Skin of body (tissue), 3 donors: ENCODE results near the gene PANK1. TPM values are rescaled to one million over a fixed set of nuclear protein-coding genes. Genes with fewer than 3 reads are reported as not detected.

ENCODE experiments used
- DNase-seq: peaks from one replicate; lab custom pipeline; 2025; lab: John Stamatoyannopoulos, UW
- small RNA-seq: library from RNA; depleted of rRNA; stranded (forward); fragments of <200 nt; gene quantifications from one replicate; pipeline ENCODE3, GENCODE V24; 2014; ENCODE audit warnings: low replicate concordance
- total RNA-seq: library from RNA; depleted of rRNA; stranded (reverse); fragments of >200 nt; gene quantifications from one replicate; pipeline ENCODE4 v1.2.3, GENCODE V29; 2014

The PANK1 gene
- total RNA-seq, 1 donor from 2014 or later, result 17.3 TPM

DNA sequence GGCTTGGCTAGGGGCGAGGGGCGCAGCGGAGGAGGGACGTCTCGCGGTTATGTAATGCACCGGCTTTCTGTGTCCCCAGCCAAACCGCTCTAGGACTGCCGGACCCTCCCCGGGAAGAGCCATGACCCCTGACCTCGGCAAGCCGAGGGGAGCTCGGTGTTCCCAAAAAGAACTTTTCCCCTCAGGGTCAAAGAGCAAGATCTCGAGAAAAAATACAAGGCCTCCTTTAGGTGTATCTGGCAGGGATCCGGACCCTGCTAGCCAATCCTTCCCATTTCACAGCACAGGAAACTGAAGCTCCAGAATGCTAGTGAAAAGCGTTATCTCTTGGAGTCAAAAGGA, 109.1 kb downstream of the PANK1 start:
- no peak for DNase-seq

DNA sequence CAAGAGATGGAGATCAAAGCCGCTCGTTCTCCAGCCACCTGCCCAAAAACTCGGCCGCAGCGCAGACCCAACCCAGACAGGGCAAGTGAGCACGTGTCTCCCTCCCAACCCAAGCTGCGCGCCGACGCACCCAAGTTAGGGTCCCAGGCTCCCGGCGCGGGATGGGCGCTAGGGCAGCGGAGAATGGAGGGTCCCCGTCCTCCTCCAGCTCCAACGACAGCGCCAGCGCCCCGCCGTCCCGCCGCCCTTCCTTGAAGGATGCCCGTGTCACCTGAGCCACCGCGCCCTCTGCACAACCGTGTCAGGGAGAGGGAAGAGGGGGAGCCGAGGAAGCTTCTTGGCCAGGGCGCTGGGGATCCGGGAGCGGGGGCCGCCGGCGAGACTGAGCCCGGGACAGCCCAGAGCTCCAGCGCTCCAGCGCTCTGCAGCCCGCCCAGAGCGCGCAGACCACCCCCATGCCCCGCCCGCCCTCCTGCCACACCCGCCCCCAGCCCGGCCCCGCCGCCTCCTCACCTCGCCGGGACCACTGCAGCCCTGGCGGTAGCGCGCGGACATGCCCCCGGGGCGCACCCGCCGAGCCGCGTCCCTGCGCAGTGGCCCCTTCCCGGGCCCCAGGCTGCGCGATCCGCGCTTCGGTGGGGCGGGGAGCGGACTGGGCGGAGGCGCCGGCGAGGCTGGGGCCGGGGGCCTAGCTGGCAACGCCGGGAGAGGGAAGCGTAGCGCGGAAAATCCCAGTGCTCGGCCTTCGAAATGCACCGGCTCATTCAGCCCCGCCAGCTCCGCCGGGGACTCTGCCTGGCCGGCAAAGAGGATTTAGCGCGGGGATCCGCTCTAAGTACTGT, 109.7 kb downstream of the PANK1 start, which contains the start of gene SLC16A12:
Gene SLC16A12, minus strand, starts transcription at position 424 of the 842 bp plus-strand sequence. CDS start 73,016 bp downstream, outside the sequence.
- no peak for DNase-seq

GRCh38 chr10:89534826-89535166, 110.2 kb downstream of the PANK1 start:
- no peak for DNase-seq

Small RNA genes within 50 kb of the gene (small RNA-seq; reads per million reads assigned to genes)
- 168 reads per million, percentile 97 among the genes with 10 or more reads in this experiment for gene MIR107

Other genes with a start within 250 kb of the PANK1 start
- 11.9 TPM for gene IFIT5, start 230.7 kb downstream of the PANK1 start, total RNA-seq
- gene SLC16A12, start 109.6 kb downstream of the PANK1 start, total RNA-seq, result 1.7 TPM
- gene KIF20B, start 56.3 kb upstream of the PANK1 start, total RNA-seq, result 10.9 TPM